Measurements from ENCODE around the gene RBP5.

Gene RBP5

GRCh38 chr12:7169951-7170350, 41.3 kb upstream of the RBP5 start:
- TF ChIP-seq CREB1 (IDR thresholded peaks at IDR 0.05; ENCODE audit: low read depth) = no peak
- TF ChIP-seq NFIC (IDR thresholded peaks at IDR 0.05) = no peak
- TF ChIP-seq CEBPB (IDR thresholded peaks at IDR 0.05) = no peak
- no peak for TF ChIP-seq MAX (IDR thresholded peaks at IDR 0.05)
- TF ChIP-seq EGR1 (IDR thresholded peaks at IDR 0.05) = no peak
- TF ChIP-seq USF1 (IDR thresholded peaks at IDR 0.05) = no peak
- TF ChIP-seq TAF1 (IDR thresholded peaks at IDR 0.05; ENCODE audit: low read depth) = no peak
- no peak for TF ChIP-seq ZBTB7A (IDR thresholded peaks at IDR 0.05; ENCODE audit: low read depth)
- no peak for TF ChIP-seq RAD21 (IDR thresholded peaks at IDR 0.05; ENCODE audit: low read depth)
- no peak for TF ChIP-seq YY1 (IDR thresholded peaks at IDR 0.05; ENCODE audit: low read depth)
- TF ChIP-seq EP300 (IDR thresholded peaks at IDR 0.05; ENCODE audit: borderline replicate concordance) = no peak
- no peak for TF ChIP-seq TEAD4 (IDR thresholded peaks at IDR 0.05)
- no peak for TF ChIP-seq REST (IDR thresholded peaks at IDR 0.05; ENCODE audit: low read depth)
- no peak for TF ChIP-seq TCF12 (IDR thresholded peaks at IDR 0.05; ENCODE audit: low read depth)
- TF ChIP-seq FOXM1 (IDR thresholded peaks at IDR 0.05; ENCODE audit: borderline replicate concordance, low read depth) = no peak

GRCh38 chr12:7162691-7163114, 34.0 kb upstream of the RBP5 start:
- TF ChIP-seq USF1 (IDR thresholded peaks at IDR 0.05) = no peak
- TF ChIP-seq RAD21 (IDR thresholded peaks at IDR 0.05; ENCODE audit: low read depth) = peak; percentile 52; the same call in 1 of the 2 replicates
- peak; percentile 49 for TF ChIP-seq MAX (IDR thresholded peaks at IDR 0.05)

GRCh38 chr12:7161811-7162210, 33.1 kb upstream of the RBP5 start:
- no peak for TF ChIP-seq TAF1 (IDR thresholded peaks at IDR 0.05; ENCODE audit: low read depth)
- TF ChIP-seq YY1 (IDR thresholded peaks at IDR 0.05; ENCODE audit: low read depth) = no peak
- TF ChIP-seq TCF12 (IDR thresholded peaks at IDR 0.05; ENCODE audit: low read depth) = no peak
- no peak for TF ChIP-seq REST (IDR thresholded peaks at IDR 0.05; ENCODE audit: low read depth)
- TF ChIP-seq USF1 (IDR thresholded peaks at IDR 0.05) = no peak
- no peak for TF ChIP-seq EGR1 (IDR thresholded peaks at IDR 0.05)
- no peak for TF ChIP-seq TEAD4 (IDR thresholded peaks at IDR 0.05)
- no peak for TF ChIP-seq EP300 (IDR thresholded peaks at IDR 0.05; ENCODE audit: borderline replicate concordance)
- TF ChIP-seq ZBTB7A (IDR thresholded peaks at IDR 0.05; ENCODE audit: low read depth) = no peak
- no peak for TF ChIP-seq CREB1 (IDR thresholded peaks at IDR 0.05; ENCODE audit: low read depth)

- no peak for TF ChIP-seq CEBPB (IDR thresholded peaks at IDR 0.05)
- TF ChIP-seq EGR1 (IDR thresholded peaks at IDR 0.05) = no peak
- no peak for TF ChIP-seq MAX (IDR thresholded peaks at IDR 0.05)
- no peak for TF ChIP-seq USF1 (IDR thresholded peaks at IDR 0.05)
- no peak for TF ChIP-seq RAD21 (IDR thresholded peaks at IDR 0.05; ENCODE audit: low read depth)
- TF ChIP-seq FOXM1 (IDR thresholded peaks at IDR 0.05; ENCODE audit: borderline replicate concordance, low read depth) = no peak
- no peak for TF ChIP-seq YY1 (IDR thresholded peaks at IDR 0.05; ENCODE audit: low read depth)
These were observed 32.6 kb upstream of the RBP5 start for GRCh38 chr12:7161327-7161726.

GRCh38 chr12:7160183-7160582, 31.5 kb upstream of the RBP5 start:
- TF ChIP-seq EGR1 (IDR thresholded peaks at IDR 0.05) (no peak), REST (IDR thresholded peaks at IDR 0.05; ENCODE audit: low read depth) (no peak), FOXM1 (IDR thresholded peaks at IDR 0.05; ENCODE audit: borderline replicate concordance, low read depth) (no peak), TCF12 (IDR thresholded peaks at IDR 0.05; ENCODE audit: low read depth) (no peak)

Data from Ishikawa (cell line).